Heart left ventricle (tissue), 16 donors: ENCODE measurements around the gene CD81. TPM values are rescaled to one million over a fixed set of nuclear protein-coding genes. Genes with fewer than 3 reads are reported as not detected.

ENCODE experiments used
- ATAC-seq, 4 donors: fragments of 200-7000 bp; cut with Tn5 transposase; one replicate each; pipeline ENCODE4 v1.9.1; 2020 to 2022; ENCODE audit warnings: moderate library complexity in 4 of 4, mild to moderate bottlenecking in 3 of 4, moderate number of reproducible peaks in 1 of 4
- DNase-seq, 5 donors: peaks; one replicate each; pipeline ENCODE4 v3.0.0-alpha.2; 2020
- H3K27ac ChIP-seq, 12 donors: fragments of 200-600 bp; sonication (generic) in 4 of 12; one replicate each; pipeline versions ENCODE4 v1.5.0 to v1.8.0; 2016 to 2022; ENCODE audit warnings: mild to moderate bottlenecking in 2 of 12
- H3K27me3 ChIP-seq, 9 donors: fragments of 200-600 bp; sonication (generic) in 2 of 9; one replicate each; pipeline versions ENCODE4 v1.5.1 to v1.8.0; 2016 to 2022; ENCODE audit warnings: mild to moderate bottlenecking in 3 of 9
- H3K36me3 ChIP-seq, 9 donors: fragments of 200-600 bp; sonication (generic) in 2 of 9; one replicate each; pipeline versions ENCODE4 v1.5.0 to v1.8.0; 2018 to 2022; ENCODE audit warnings: mild to moderate bottlenecking in 2 of 9
- H3K4me1 ChIP-seq, 12 donors: fragments of 200-600 bp; sonication (generic) in 4 of 12; one replicate each; pipeline versions ENCODE4 v1.5.0 to v1.8.0; 2016 to 2022; ENCODE audit warnings: mild to moderate bottlenecking in 3 of 12
- H3K4me3 ChIP-seq, 12 donors: fragments of 200-600 bp; sonication (generic) in 4 of 12; one replicate each; pipeline versions ENCODE4 v1.5.0 to v1.8.0; 2017 to 2022; ENCODE audit warnings: mild to moderate bottlenecking in 9 of 12, moderate library complexity in 4 of 12
- H3K9me3 ChIP-seq, 12 donors: fragments of 200-600 bp; sonication (generic) in 4 of 12; one replicate each; pipeline versions ENCODE4 v1.5.0 to v1.8.0; 2016 to 2022; ENCODE audit warnings: mild to moderate bottlenecking in 1 of 12
- CTCF ChIP-seq, 12 donors: fragments of 200-600 bp; sonication (generic) in 4 of 12; IDR thresholded peaks; one replicate each; pipeline versions ENCODE4 v1.5.0 to v1.8.0; 2018 to 2022; ENCODE audit warnings: antibody characterized with exemption in 12 of 12, mild to moderate bottlenecking in 5 of 12
- POLR2A ChIP-seq, 2 donors: fragments of 450-650 bp; IDR thresholded peaks; one replicate each; pipeline ENCODE4 v1.6.1; 2017; ENCODE audit warnings: antibody characterized with exemption in 2 of 2, mild to moderate bottlenecking in 2 of 2, moderate library complexity in 2 of 2
- WGBS, 4 donors: extraction: QIAGEN DNeasy Blood & Tissue Kit in 2 of 4; methylation state at CpG; one replicate each; pipeline versions ENCODE4 v1.1.5 to v1.1.7; 2013 to 2018; 5-methylcytosine and 5-hydroxymethylcytosine counted together
- intact Hi-C, 10 donors: fragments of 100-400 bp; cut with DNase I; formaldehyde crosslinking; loops; one replicate each; pipeline versions ENCODE4 v1.11.1 to v1.14.2; 2022
- polyA plus RNA-seq, 2 donors: library from polyadenylated mRNA; stranded (reverse); fragments of 200-250 nt; gene quantifications; one replicate each; pipeline ENCODE4 v1.2.3, GENCODE V29; 2013
- total RNA-seq, 9 donors: library from RNA; depleted of rRNA in 2 of 9; stranded (reverse); fragments of >200 nt in 2 of 9; fragmentation: NEBNext Ultra II Directional in 3 of 9; extraction: Animal tissue kit (Norgen Biotek cat#: 25700) in 3 of 9; gene quantifications; one replicate each; pipeline versions ENCODE4 v1.1.0 to v1.2.4, GENCODE V29; 2016 to 2023
- donor health status: ischemic (EF 13 %, LVEDD 7.1; RV severe dilation, severe dysfunction).
- donor health status: healthy with polysubstance abuse.
- donor health status: DM: no; HTN: yes; CAD: no.
- donor health status: DM: no; HTN: no; CAD: no.
- donor health status: ischemic (EF 25% LVEDD 6.9; RV normal size, moderate dysfunction).
- donor health status: ischemic (EF 25% LVEDD 5.7; RV mildly dilated, moderate dysfunction).
- donor health status: healthy.
- donor health status: DM: yes; HTN: yes; CAD: no.
- donor health status: ischemic (EF 35%, LVEDD 5.7; RV mildly dilated, moderate dysfunction).
- donor health status: nonischemic (EF 11% LVEDD 7.7; RV severe dilation, severe dysfunction).
- donor health status: DM: yes; HTN: yes; CAD: no.
- donor health status: PGD.
- donor health status: ischemic (EF 29% LVEDD 5.4; RV normal size, mild dysfunction).
- donor health status: nonischemic (EF 23%, LVEDD 6.1; RV moderate dilation, normal function).

The CD81 gene
- total and polyA plus RNA-seq, 11 donors = 277 to 994 (median 518) TPM

- H3K9me3 ChIP-seq = no peaks in the 10 kb centered on the region
- DNase-seq (no peak), ATAC-seq (no peak)
- peaks cover 3 to 94% (median 75%) of the 10 kb centered on the region in 9 donors for H3K36me3 ChIP-seq
- no peak for TF ChIP-seq CTCF (IDR thresholded peaks at IDR 0.05)
- TF ChIP-seq POLR2A (IDR thresholded peaks at IDR 0.05) = no peak
- peaks cover 13 to 52% (median 31%) of the 10 kb centered on the region in 12 donors for H3K4me1 ChIP-seq
- H3K27me3 ChIP-seq = no peaks in the 10 kb centered on the region
- intact Hi-C loops = no loop called here
- WGBS, 4 donors = 77 to 80% (median 78%) methylated on average over 19 to 34 of the region's 34 CpGs
- no peak overlapping the region for H3K4me3 ChIP-seq
- H3K27ac ChIP-seq = peak overlapping the region in 1 of 12 donors; percentile 90
These were observed 17.1 kb downstream of the CD81 start for GRCh38 chr11:2393941-2394817.

GRCh38 chr11:2394818-2395105 lies 17.7 kb downstream of the CD81 start:
- WGBS, 4 donors = 84 to 86% (median 85%) methylated on average over 5 to 8 of the region's 8 CpGs
- Histone ChIP-seq H3K36me3 (peaks cover 3 to 91% (median 75%) of the 10 kb centered on the region in 9 donors), H3K4me1 (peaks cover 7 to 52% (median 30%) of the 10 kb centered on the region in 12 donors), H3K27ac (peak overlapping the region in 1 of 12 donors; percentile 90), H3K9me3 (no peaks in the 10 kb centered on the region), H3K4me3 (no peak overlapping the region), H3K27me3 (no peaks in the 10 kb centered on the region)
- ATAC-seq = no peak
- intact Hi-C loops = no loop called here
- TF ChIP-seq POLR2A (IDR thresholded peaks at IDR 0.05) (no peak), CTCF (IDR thresholded peaks at IDR 0.05) (no peak)
- DNase-seq = no peak

- Histone ChIP-seq H3K27ac (peak overlapping the region in 1 of 12 donors; percentile 90), H3K27me3 (no peaks in the 10 kb centered on the region), H3K4me3 (no peak overlapping the region), H3K36me3 (peaks cover 3 to 86% (median 73%) of the 10 kb centered on the region in 9 donors), H3K4me1 (peaks cover 2 to 48% (median 28%) of the 10 kb centered on the region in 12 donors), H3K9me3 (no peaks in the 10 kb centered on the region)
- intact Hi-C loops = no loop called here
- no peak for ATAC-seq
- 82 to 85% (median 84%) methylated on average over 21 to 26 of the region's 26 CpGs for WGBS, 4 donors
- DNase-seq = no peak
- TF ChIP-seq CTCF (IDR thresholded peaks at IDR 0.05) (no peak), POLR2A (IDR thresholded peaks at IDR 0.05) (no peak)
These were observed 18.2 kb downstream of the CD81 start for GRCh38 chr11:2395211-2395730.

GRCh38 chr11:2395856-2396255 lies 18.7 kb downstream of the CD81 start:
- no peak for DNase-seq
- intact Hi-C loops = no loop called here
- H3K36me3 ChIP-seq = peaks cover 3 to 80% (median 70%) of the 10 kb centered on the region in 9 donors
- no peaks in the 10 kb centered on the region for H3K27me3 ChIP-seq
- ATAC-seq = no peak
- H3K9me3 ChIP-seq = no peaks in the 10 kb centered on the region
- WGBS, 4 donors = 79 to 88% (median 87%) methylated on average over 8 to 17 of the region's 17 CpGs
- peak overlapping the region in 1 of 12 donors; percentile 5 for H3K27ac ChIP-seq
- TF ChIP-seq POLR2A (IDR thresholded peaks at IDR 0.05) = no peak
- no peak overlapping the region for H3K4me3 ChIP-seq
- H3K4me1 ChIP-seq = peaks cover 0 to 42% (median 22%) of the 10 kb centered on the region in 12 donors
